GM21381 (cell line): ENCODE measurements around the gene YEATS4.

ENCODE experiments used
- ATAC-seq: cut with Tn5 transposase; IDR thresholded peaks from one replicate; pipeline ENCODE4 v1.9.1; 2021; ENCODE audit warnings: mild to moderate bottlenecking, moderate library complexity; ENCODE audit not compliant: unreplicated experiment

The YEATS4 gene

GRCh38 chr12:69388371-69388770 is 28.8 kb downstream of the YEATS4 start:
- no peak for ATAC-seq

DNA sequence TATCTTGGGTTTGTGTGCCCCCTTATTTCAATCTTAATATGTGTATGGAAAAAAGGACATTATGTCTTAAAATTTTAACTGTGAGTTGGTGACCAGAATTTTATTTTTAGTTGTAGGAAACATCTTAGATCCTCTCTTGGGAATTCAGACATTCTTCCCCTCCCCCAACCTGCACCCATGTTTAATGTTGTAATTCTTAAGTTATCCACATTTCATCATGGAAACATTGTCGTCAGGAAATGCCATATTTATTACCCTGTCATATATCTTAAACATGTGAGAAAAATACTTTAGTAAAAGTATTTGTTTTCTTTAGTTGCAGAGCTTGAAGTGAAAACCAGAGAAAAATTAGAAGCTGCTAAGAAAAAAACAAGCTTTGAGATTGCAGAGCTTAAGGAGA is 30.3 kb downstream of the YEATS4 start:
- no peak for ATAC-seq

DNA sequence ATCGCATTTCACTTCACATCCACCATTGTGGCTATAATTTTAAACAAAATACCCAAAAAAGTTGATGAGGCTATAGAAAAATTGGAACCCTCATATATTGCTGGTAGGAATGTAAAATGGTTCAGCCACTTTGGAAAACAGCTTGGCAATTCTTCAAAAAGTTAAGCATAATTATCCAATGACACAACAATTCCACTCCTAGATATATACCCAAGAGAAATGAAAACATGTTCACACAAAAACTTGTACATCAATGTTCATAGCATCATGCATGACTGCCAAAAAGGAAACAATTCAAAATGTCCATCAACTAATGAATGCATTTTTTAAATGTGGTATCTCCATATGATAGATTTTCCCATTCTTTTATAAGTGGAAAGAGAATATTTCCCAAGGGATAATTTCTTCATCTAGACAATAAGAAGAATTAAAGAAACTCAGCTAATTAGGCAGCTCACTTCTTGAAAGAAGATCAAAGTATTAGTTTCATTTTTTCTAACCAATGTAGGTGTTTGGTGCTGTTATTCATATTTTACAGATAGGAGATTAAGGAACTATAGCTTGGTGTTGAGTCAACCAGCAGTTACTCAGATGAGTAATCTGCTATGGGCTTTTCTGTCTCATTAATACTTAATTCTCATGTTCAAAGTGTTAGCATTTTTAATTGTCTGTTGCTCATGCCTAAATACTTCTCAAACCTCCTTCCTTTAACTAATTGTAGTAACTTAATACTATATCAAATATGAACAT is 32.8 kb downstream of the YEATS4 start:
- peak; percentile 69 for ATAC-seq

- ATAC-seq = no peak
These were observed 36.5 kb downstream of the YEATS4 start for GRCh38 chr12:69396041-69396440.

DNA sequence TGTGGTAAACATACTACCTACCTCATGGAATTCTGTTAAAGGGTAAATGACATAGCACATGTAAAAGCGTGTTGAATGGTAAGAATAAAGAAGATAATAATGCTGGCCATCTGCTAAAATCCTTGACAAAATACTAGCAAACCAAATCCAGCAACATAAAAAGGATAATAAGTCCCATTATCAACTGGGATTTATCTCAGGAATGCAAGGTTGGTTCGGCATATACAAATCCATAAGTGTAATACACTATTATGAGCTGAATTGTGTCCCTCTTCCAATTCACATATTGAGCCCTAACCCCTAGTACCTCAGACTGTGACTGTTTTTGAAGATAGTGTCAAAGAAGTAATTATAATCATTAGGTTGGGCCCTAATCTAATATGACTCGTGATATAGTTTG is 37.4 kb downstream of the YEATS4 start:
- no peak for ATAC-seq

DNA sequence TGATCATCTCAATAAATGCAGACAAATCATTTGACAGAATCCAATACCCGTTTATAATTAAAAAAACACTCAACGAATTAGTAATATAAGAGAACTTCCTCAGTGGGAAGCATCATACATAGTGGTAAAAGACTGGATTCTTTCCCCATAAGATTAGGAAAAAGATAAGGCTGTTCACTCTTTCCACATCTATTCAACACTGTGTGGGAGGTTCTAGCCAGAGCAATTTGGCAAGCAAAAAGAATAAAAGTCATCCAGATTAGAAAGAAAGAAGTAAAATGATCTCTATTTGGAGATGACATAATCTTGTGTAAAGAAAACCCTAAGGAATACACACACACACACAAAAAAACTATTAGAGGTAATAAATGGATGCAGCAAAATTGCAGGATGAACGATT is 38.4 kb downstream of the YEATS4 start:
- ATAC-seq = no peak

GRCh38 chr12:69401940-69402339 is 42.4 kb downstream of the YEATS4 start:
- ATAC-seq = no peak

DNA sequence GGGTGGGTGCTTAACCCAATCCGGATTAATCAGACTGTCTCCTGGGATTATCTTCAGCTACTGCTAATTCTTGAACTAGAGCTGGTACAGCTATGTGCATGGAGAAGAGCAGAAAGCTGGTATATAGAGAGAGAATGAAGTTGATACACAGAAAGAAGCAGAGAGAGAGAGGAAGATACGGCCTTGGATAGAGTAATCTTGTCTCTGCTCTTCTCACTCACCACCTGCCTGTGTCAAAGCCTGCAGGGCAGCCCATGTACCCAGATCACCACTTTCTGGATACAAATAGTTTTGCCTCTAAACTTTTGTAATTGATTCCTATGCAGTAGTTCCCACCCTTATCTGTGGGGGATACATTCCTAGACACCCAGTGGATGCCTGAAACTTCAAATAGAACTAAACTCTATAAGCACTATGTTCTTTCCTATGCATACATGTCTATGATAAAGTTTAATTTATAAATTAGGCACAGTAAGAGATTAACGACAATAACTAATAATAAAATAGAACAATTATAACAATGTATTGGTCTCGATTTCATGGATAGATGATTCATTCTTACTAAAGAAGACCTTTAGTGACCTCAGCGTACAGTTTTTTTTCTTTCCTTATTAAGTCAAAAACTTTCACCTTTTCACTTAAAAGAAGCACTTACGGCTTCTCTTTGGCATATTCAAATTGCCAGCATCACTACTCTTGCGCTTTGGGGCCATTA is 45.5 kb downstream of the YEATS4 start:
- no peak for ATAC-seq

DNA sequence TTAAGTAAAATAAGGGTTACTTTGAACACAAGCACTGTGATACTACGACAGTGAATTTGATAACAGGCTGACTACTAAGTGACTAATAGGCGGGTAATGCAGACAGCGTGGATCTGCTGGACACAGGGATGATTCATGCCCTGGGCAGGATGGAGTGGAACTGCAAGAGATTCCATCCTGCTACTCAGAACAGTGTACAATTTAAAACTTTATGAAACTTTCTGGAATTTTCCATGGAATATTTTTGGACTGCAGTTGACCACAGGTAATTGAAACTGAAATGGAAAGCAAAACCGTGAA is 46.0 kb downstream of the YEATS4 start:
- ATAC-seq = no peak

DNA sequence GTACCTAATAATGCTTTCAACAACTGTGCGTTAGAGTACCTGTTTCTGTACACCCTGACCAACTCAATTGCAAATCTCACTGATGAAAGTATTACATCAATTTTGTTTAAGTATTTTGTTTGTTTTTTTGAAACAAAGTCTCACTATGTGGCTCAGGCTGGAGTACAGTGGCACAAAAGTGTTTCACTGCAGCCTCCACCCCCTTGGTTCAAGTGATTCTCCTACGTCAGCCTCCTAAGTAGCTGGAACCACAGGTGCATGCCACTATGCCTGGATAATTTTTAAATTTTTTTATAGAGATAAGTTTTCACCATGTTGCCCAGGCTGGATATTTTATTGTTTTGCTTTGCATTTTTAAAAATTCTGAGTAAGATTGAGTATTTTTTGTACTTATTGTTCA is 46.7 kb downstream of the YEATS4 start:
- no peak for ATAC-seq

- ATAC-seq = no peak
These were observed 51.0 kb downstream of the YEATS4 start for GRCh38 chr12:69410571-69410970.

DNA sequence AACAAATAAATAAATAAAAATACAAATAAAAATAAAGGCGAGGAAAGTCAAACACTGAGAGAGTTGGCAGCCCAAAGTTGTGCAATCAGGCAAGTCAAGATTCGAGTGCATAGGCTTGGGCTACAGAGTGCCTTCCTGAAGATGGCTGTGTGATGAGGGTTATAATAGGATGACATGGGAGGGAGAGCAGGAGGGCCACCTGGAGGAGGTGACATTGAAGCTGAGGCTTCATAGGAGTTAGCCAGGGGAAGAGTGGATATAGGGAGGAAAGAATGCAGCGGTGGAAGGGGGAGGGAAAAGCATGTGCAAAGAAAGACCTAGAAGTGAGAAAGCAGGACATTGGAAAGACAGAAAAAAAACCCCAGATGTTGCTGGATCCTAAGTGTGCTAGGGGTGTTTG is 53.1 kb downstream of the YEATS4 start:
- ATAC-seq = no peak

DNA sequence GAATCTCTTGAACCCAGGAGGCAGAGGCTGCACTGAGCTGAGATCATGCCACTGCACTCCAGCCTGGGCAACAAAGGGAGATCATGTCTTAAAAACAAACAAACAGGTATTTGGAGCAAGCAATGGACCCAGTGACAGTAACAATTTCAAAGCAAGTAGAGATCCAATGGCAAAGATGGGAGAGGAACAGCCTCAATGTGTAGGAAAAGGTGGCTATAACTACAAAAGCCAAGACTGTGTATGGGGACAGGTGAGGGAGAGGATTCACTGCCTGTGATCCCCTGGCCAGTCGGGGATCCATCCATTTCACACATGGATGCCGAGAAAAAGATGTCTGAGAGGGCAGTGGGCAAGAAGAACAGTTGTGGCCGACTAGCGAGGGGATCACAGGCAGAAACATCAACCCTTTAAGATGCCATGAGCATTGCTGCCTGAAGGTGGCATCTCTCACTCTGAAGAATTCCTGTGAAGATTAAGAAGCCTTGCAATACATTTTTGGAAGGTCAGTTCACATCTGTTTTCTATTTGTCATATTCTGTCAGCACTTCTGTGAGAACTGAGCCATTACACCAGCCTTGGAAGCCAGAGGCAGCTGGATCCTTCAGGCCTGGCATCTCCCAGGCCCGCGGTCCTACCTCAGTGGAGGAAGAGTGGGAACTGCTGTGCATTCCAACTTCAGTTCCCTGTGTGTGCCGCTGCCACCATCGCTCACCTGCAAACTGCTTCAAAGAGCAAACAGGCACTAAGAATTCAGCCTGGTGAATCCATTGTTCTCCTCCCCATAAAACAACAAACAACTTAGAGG is 56.1 kb downstream of the YEATS4 start:
- no peak for ATAC-seq

GRCh38 chr12:69417231-69417630 is 57.7 kb downstream of the YEATS4 start:
- no peak for ATAC-seq

GRCh38 chr12:69417741-69418167 is 58.2 kb downstream of the YEATS4 start:
- no peak for ATAC-seq

DNA sequence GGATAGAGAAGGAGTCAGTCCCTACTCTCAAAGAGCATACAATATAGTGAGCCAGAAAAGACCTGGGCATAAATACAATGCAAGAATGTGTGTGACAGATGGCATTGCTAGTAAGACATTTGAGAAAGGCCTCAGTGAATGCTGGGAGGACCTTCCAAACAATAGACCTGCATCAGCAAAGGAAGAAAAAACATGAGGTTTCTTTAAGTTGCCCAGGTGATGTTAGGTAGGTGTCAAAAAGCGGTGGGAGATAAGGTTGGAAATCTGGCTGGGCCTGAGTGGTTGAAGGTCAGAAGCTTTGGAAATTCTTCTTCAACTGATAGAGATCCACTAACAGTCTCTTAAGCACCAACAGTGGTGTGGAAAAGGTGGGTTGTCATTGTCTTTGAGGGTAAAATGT is 60.2 kb downstream of the YEATS4 start:
- ATAC-seq = no peak

DNA sequence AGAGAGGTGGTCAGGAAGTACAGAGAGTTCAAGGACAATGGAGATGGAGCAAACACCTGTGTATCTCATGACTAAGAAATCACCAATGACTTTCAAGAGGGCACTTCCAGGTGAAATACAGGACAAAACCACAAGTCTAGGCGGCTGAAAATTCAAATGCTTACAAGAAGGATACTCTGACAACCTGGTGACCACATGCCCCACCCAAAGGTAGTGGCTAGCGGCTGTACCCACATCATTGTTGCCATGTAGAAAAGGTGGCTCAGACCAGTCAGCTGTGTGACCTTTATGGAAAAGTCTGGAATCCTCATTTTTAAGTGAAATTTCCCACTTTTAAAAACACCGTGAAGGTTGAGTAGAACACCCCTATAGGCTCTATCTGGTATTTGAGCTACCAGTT is 62.0 kb downstream of the YEATS4 start:
- no peak for ATAC-seq

DNA sequence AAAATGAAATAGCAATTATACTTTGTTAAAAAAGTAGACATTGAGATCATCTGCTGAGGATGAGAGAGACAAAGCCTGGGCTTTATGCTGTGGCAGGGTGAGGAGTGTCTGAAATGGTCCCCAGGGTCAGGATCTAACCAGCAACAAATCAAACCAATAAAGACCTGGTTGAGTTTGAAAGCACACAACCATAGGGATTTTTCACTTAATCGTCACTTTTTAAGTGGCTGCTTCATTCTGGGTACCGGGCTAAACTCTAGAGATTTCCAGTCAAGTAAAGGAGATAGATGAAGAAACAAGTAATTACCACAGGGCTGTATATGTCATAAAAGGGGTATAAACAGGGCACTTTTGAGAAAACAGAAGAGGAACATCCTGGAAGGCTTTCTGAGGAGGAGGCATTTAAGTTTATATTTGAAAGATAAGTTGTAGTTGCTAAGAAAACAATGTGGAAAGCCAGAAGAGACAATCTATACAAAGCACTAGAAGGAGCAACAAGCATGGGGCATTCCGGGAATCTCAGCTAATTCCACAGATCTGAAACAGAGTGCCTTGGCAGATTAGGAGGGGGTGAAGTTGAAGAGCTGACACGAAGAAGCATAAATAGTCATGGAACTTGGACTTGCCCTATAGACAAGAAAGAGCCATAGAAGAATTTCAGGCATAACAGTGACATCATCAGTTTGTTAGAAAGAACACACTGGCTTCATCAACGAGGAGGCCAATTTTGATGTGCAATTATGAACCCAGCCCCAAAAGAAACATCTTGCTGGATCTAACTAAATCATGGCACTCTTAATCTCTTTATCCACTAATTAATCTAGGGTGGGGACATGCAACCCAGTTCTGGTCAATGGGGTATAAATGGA is 63.7 kb downstream of the YEATS4 start:
- ATAC-seq = no peak

GRCh38 chr12:69425417-69425816 is 65.9 kb downstream of the YEATS4 start:
- no peak for ATAC-seq

GRCh38 chr12:69428351-69429073 is 69.0 kb downstream of the YEATS4 start:
- no peak for ATAC-seq
